ENCODE data around the gene CAMTA1.
A peak's percentile ranks its signal among the peaks of the same experiment; 100 is the strongest.

The CAMTA1 gene

GRCh38 chr1:7036386-7036785 is 251.1 kb downstream of the CAMTA1 start:
- DNase-seq (ENCODE audit: low spot score) (no peak), ATAC-seq (ENCODE audit: low read depth) (no peak)
- Histone ChIP-seq H3K27me3 (ENCODE audit: insufficient read depth, poor library complexity, severe bottlenecking) (no peaks in the 10 kb centered on the region), H3K36me3 (ENCODE audit: low read depth) (no peaks in the 10 kb centered on the region), H3K4me3 (ENCODE audit: severe bottlenecking) (no peak overlapping the region), H3K4me1 (ENCODE audit: insufficient read depth, poor library complexity, severe bottlenecking) (no peaks in the 10 kb centered on the region), H3K9me3 (ENCODE audit: severe bottlenecking) (no peaks in the 10 kb centered on the region), H3K27ac (ENCODE audit: poor library complexity, severe bottlenecking) (no peak overlapping the region)
- TF ChIP-seq, protein P1, sequence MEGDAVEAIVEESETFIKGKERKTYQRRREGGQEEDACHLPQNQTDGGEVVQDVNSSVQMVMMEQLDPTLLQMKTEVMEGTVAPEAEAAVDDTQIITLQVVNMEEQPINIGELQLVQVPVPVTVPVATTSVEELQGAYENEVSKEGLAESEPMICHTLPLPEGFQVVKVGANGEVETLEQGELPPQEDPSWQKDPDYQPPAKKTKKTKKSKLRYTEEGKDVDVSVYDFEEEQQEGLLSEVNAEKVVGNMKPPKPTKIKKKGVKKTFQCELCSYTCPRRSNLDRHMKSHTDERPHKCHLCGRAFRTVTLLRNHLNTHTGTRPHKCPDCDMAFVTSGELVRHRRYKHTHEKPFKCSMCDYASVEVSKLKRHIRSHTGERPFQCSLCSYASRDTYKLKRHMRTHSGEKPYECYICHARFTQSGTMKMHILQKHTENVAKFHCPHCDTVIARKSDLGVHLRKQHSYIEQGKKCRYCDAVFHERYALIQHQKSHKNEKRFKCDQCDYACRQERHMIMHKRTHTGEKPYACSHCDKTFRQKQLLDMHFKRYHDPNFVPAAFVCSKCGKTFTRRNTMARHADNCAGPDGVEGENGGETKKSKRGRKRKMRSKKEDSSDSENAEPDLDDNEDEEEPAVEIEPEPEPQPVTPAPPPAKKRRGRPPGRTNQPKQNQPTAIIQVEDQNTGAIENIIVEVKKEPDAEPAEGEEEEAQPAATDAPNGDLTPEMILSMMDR (IDR thresholded peaks at IDR 0.05; ENCODE audit: poor library complexity, severe bottlenecking) = no peak

DNA sequence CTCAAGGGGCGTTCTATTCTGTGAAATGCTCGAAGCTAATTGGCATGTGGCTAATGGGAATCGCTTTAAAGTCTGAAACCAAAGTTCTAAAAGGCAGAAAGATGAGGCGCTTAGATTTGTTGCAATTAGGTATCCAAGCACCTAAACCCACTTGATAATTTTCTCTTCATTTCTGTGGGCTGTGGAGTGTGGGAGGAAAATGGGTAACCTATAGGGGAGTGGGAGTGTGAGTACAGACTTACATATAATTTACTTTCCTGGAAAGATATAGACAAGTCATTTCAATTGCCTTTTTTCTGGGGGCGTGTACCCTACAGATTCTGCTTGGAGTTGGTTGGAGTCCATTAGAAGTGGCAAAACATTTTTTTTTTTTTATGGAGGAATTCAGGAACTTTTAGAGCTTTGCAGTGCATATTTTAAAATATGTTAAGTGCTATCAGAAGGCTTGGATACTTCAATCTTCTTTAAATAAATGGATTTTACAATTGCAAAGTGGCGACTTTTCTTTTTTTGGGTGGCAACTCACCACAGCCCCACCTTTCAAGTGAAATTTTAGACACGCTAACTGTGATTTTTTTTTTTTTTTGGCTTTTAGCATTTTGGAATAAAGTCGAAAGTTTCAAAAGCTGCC is 254.5 kb downstream of the CAMTA1 start:
- TF ChIP-seq, protein P1 (IDR thresholded peaks at IDR 0.05; ENCODE audit: poor library complexity, severe bottlenecking) = no peak
- H3K4me3 ChIP-seq (ENCODE audit: severe bottlenecking) = no peak overlapping the region
- no peaks in the 10 kb centered on the region for H3K27me3 ChIP-seq (ENCODE audit: insufficient read depth, poor library complexity, severe bottlenecking)

GRCh38 chr1:7040969-7041695 is 255.9 kb downstream of the CAMTA1 start:
- no peaks in the 10 kb centered on the region for H3K9me3 ChIP-seq (ENCODE audit: severe bottlenecking)
- H3K27me3 ChIP-seq (ENCODE audit: insufficient read depth, poor library complexity, severe bottlenecking) = no peaks in the 10 kb centered on the region
- no peak overlapping the region for H3K4me3 ChIP-seq (ENCODE audit: severe bottlenecking)
- ATAC-seq (ENCODE audit: low read depth) (no peak), DNase-seq (ENCODE audit: low spot score) (no peak)
- no peak overlapping the region for H3K27ac ChIP-seq (ENCODE audit: poor library complexity, severe bottlenecking)
- TF ChIP-seq, protein P1 (IDR thresholded peaks at IDR 0.05; ENCODE audit: poor library complexity, severe bottlenecking) = no peak
- no peaks in the 10 kb centered on the region for H3K36me3 ChIP-seq (ENCODE audit: low read depth)
- H3K4me1 ChIP-seq (ENCODE audit: insufficient read depth, poor library complexity, severe bottlenecking) = no peaks in the 10 kb centered on the region

More for the DNA sequence above, 254.5 kb downstream of the CAMTA1 start:
- Histone ChIP-seq H3K4me1 (ENCODE audit: insufficient read depth, poor library complexity, severe bottlenecking) (no peaks in the 10 kb centered on the region), H3K27ac (ENCODE audit: poor library complexity, severe bottlenecking) (no peak overlapping the region), H3K9me3 (ENCODE audit: severe bottlenecking) (no peaks in the 10 kb centered on the region), H3K36me3 (ENCODE audit: low read depth) (no peaks in the 10 kb centered on the region)
- ATAC-seq (ENCODE audit: low read depth) (no peak), DNase-seq (ENCODE audit: low spot score) (no peak)

- ATAC-seq (ENCODE audit: low read depth) (peak; percentile 38; the same call in 1 of the 3 replicates), DNase-seq (ENCODE audit: low spot score) (no peak)
- no peaks in the 10 kb centered on the region for H3K36me3 ChIP-seq (ENCODE audit: low read depth)
- no peaks in the 10 kb centered on the region for H3K9me3 ChIP-seq (ENCODE audit: severe bottlenecking)
- H3K4me1 ChIP-seq (ENCODE audit: insufficient read depth, poor library complexity, severe bottlenecking) = no peaks in the 10 kb centered on the region
- TF ChIP-seq, protein P1 (IDR thresholded peaks at IDR 0.05; ENCODE audit: poor library complexity, severe bottlenecking) = peak; percentile 72
- H3K27me3 ChIP-seq (ENCODE audit: insufficient read depth, poor library complexity, severe bottlenecking) = no peaks in the 10 kb centered on the region
- no peak overlapping the region for H3K4me3 ChIP-seq (ENCODE audit: severe bottlenecking)
- no peak overlapping the region for H3K27ac ChIP-seq (ENCODE audit: poor library complexity, severe bottlenecking)
Measured at GRCh38 chr1:7042322-7043190, 257.3 kb downstream of the CAMTA1 start.

All from RWPE2 (cell line).